Parathyroid adenoma (tissue), 2 donors: Measurements from ENCODE around the gene C11orf42.

Experiments
- H2AFZ ChIP-seq: fragments of 300-600 bp; sonication (generic); one replicate; pipeline ENCODE4 v1.7.0; 2017; ENCODE audit warnings: antibody characterized with exemption, mild to moderate bottlenecking
- H3K27ac ChIP-seq: fragments of 300-600 bp; sonication (generic); one replicate; pipeline ENCODE4 v1.7.0; 2017
- H3K27me3 ChIP-seq: fragments of 300-600 bp; sonication (generic); one replicate; pipeline ENCODE4 v1.7.0; 2017; ENCODE audit warnings: low read length; ENCODE audit not compliant: control insufficient read depth, insufficient read depth
- H3K36me3 ChIP-seq: fragments of 300-600 bp; sonication (generic); one replicate; pipeline ENCODE4 v1.7.0; 2017; ENCODE audit warnings: low read length; ENCODE audit not compliant: control insufficient read depth, insufficient read depth
- H3K4me1 ChIP-seq: fragments of 300-600 bp; sonication (generic); one replicate; pipeline ENCODE4 v1.7.0; 2017; ENCODE audit warnings: control low read depth
- H3K4me2 ChIP-seq: fragments of 300-600 bp; sonication (generic); one replicate; pipeline ENCODE4 v1.7.0; 2017; ENCODE audit warnings: low read length
- H3K4me3 ChIP-seq: fragments of 300-600 bp; sonication (generic); one replicate; pipeline ENCODE4 v1.7.0; 2017; ENCODE audit warnings: low read depth, low read length
- H3K79me2 ChIP-seq: fragments of 300-600 bp; sonication (generic); one replicate; pipeline ENCODE4 v1.7.0; 2017; ENCODE audit warnings: control low read depth
- H3K9ac ChIP-seq: fragments of 300-600 bp; sonication (generic); one replicate; pipeline ENCODE4 v1.7.0; 2017; ENCODE audit warnings: mild to moderate bottlenecking
- H3K9me3 ChIP-seq: fragments of 300-600 bp; sonication (generic); one replicate; pipeline ENCODE4 v1.7.0; 2017; ENCODE audit warnings: low read length; ENCODE audit not compliant: control insufficient read depth
- TF ChIP-seq, protein P1 (sequence below): fragments of 300-600 bp; sonication (generic); IDR thresholded peaks from one replicate; pipeline ENCODE4 v1.7.0; 2017; ENCODE audit warnings: antibody characterized with exemption, mild to moderate bottlenecking
- donor health status: primary hyperparathyroidism.

Gene C11orf42

GRCh38 chr11:6194065-6194581 lies 11.2 kb upstream of the C11orf42 start:
- Histone ChIP-seq H3K36me3 (no peaks in the 10 kb centered on the region), H3K4me1 (no peaks in the 10 kb centered on the region), H3K9me3 (no peaks in the 10 kb centered on the region), H3K27ac (no peak overlapping the region), H3K27me3 (no peaks in the 10 kb centered on the region), H3K79me2 (no peaks in the 10 kb centered on the region), H3K4me2 (no peak overlapping the region), H2AFZ (no peak overlapping the region), H3K9ac (no peak overlapping the region), H3K4me3 (no peak overlapping the region)
- TF ChIP-seq, protein P1, sequence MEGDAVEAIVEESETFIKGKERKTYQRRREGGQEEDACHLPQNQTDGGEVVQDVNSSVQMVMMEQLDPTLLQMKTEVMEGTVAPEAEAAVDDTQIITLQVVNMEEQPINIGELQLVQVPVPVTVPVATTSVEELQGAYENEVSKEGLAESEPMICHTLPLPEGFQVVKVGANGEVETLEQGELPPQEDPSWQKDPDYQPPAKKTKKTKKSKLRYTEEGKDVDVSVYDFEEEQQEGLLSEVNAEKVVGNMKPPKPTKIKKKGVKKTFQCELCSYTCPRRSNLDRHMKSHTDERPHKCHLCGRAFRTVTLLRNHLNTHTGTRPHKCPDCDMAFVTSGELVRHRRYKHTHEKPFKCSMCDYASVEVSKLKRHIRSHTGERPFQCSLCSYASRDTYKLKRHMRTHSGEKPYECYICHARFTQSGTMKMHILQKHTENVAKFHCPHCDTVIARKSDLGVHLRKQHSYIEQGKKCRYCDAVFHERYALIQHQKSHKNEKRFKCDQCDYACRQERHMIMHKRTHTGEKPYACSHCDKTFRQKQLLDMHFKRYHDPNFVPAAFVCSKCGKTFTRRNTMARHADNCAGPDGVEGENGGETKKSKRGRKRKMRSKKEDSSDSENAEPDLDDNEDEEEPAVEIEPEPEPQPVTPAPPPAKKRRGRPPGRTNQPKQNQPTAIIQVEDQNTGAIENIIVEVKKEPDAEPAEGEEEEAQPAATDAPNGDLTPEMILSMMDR: no peak

- H3K9me3 ChIP-seq: no peaks in the 10 kb centered on the region
- H3K4me1 ChIP-seq: no peaks in the 10 kb centered on the region
- H3K36me3 ChIP-seq: no peaks in the 10 kb centered on the region
- H3K27me3 ChIP-seq: no peaks in the 10 kb centered on the region
- no peak overlapping the region for H3K9ac ChIP-seq
- no peak overlapping the region for H3K4me3 ChIP-seq
- TF ChIP-seq, protein P1: no peak
- no peak overlapping the region for H3K4me2 ChIP-seq
- H3K27ac ChIP-seq: no peak overlapping the region
- no peak overlapping the region for H2AFZ ChIP-seq
- H3K79me2 ChIP-seq: no peaks in the 10 kb centered on the region
Measured at GRCh38 chr11:6196396-6196795, 9.0 kb upstream of the C11orf42 start.

GRCh38 chr11:6197466-6198200 lies 7.7 kb upstream of the C11orf42 start:
- no peaks in the 10 kb centered on the region for H3K9me3 ChIP-seq
- H3K4me3 ChIP-seq: no peak overlapping the region
- H3K27me3 ChIP-seq: no peaks in the 10 kb centered on the region
- H3K36me3 ChIP-seq: no peaks in the 10 kb centered on the region
- no peak overlapping the region for H2AFZ ChIP-seq
- no peak overlapping the region for H3K4me2 ChIP-seq
- no peak overlapping the region for H3K9ac ChIP-seq
- H3K4me1 ChIP-seq: no peaks in the 10 kb centered on the region
- H3K79me2 ChIP-seq: no peaks in the 10 kb centered on the region
- no peak overlapping the region for H3K27ac ChIP-seq
- TF ChIP-seq, protein P1: no peak

- Histone ChIP-seq H3K4me1 (no peaks in the 10 kb centered on the region), H2AFZ (no peak within 1 kb of the TSS), H3K9ac (no peak within 1 kb of the TSS), H3K27ac (no peak within 1 kb of the TSS), H3K79me2 (no peaks in the 10 kb centered on the region), H3K9me3 (no peaks in the 10 kb centered on the region), H3K4me3 (no peak within 1 kb of the TSS), H3K27me3 (no peaks in the 10 kb centered on the region), H3K4me2 (no peak within 1 kb of the TSS), H3K36me3 (no peaks in the 10 kb centered on the region)
- TF ChIP-seq, protein P1: no peak
Measured at GRCh38 chr11:6199174-6199810, 6.1 kb upstream of the C11orf42 start, which contains the start of gene OR52W1. Gene OR52W1 (plus strand): TSS chr11:6199224. CDS start chr11:6199224, 0 bp downstream.
